ENCODE measurements around the gene BACE1. TPM values are rescaled to one million over a fixed set of nuclear protein-coding genes. Genes with fewer than 3 reads are reported as not detected.

Gene BACE1
- total and polyA plus RNA-seq, 2 donors (not counting 3 experiments of a cell fraction or from before 2014, with no cell fraction given), result 28.8 to 29.6 TPM

DNA sequence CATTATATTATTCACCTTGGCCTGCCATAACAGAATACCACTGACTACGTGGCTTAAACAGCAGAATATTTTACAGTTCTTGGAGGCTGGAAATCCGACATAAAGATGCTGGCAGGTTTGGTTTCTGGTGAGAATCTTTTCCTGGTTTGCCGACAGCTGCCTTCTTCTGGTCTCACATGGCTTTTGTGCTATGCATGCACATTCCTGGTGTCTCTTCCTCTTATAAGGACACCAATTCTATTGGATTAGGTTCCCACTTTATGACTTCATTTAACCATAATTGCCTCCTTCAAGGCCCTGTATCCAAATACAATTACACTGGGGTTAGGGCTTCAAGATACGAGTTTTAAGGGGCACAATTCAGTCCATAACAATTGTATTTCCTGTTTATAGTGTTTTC lies 66.5 kb downstream of the BACE1 start:
- BruUV-seq (replicated peaks), result no TSS peak
- Histone ChIP-seq H3K27me3 (ENCODE audit: control insufficient read depth in 2 of 2, insufficient read depth in 2 of 2, low read length in 2 of 2) (no peaks in the 10 kb centered on the region), H4K20me1 (replicated peaks; ENCODE audit: control insufficient read depth, extremely low read depth, insufficient read depth, low read length) (no peaks in the 10 kb centered on the region), H2AFZ (ENCODE audit: low read depth, low read length) (no peak overlapping the region), H3K4me1 (ENCODE audit: control insufficient read depth, extremely low read depth, insufficient read depth, low read length) (no peaks in the 10 kb centered on the region), H3K9ac (replicated peaks; ENCODE audit: extremely low read depth, insufficient read depth, low read length) (no peak overlapping the region), H3K4me2 (ENCODE audit: insufficient read depth, low read length) (no peak overlapping the region), H3K36me3 (ENCODE audit: control insufficient read depth in 2 of 2, extremely low read depth in 1 of 2, insufficient read depth in 2 of 2, low read length in 2 of 2) (peaks cover 5 to 7% of the 10 kb centered on the region in 2 experiments), H3K9me1 (replicated peaks; ENCODE audit: control insufficient read depth, extremely low read depth, insufficient read depth, low read length) (no peaks in the 10 kb centered on the region), H3K4me3 (replicated peaks in 1 of 3; ENCODE audit: insufficient read depth in 1 of 3, low read depth in 1 of 3, low read length in 3 of 3) (no peak overlapping the region), H3K9me3 (replicated peaks; ENCODE audit: control insufficient read depth, insufficient read depth, low read length) (no peaks in the 10 kb centered on the region), H3K79me2 (ENCODE audit: control insufficient read depth, insufficient read depth, low read length) (no peaks in the 10 kb centered on the region), H3K27ac (ENCODE audit: insufficient read depth, low read depth, low read length) (no peak overlapping the region)
- ChIA-PET POLR2A (no interaction called here), CTCF (no interaction called here)
- no peak for DNase-seq (ENCODE audit: low read depth, low spot score)
- intact Hi-C loops (cut with micrococcal nuclease) (no loop called here), dilution Hi-C loops (cut with MboI; ENCODE audit: extremely low pct_ligation_motif_present, low sequenced_read_pairs) (no loop called here)
- FAIRE-seq, result no peak
- TF ChIP-seq FOS (IDR thresholded peaks at IDR 0.05; ENCODE audit: borderline replicate concordance, insufficient read depth, low read length) (no peak), MYC (IDR thresholded peaks at IDR 0.05; ENCODE audit: low read depth, low read length) (no peak), GATA2 (IDR thresholded peaks at IDR 0.05; ENCODE audit: insufficient read depth, insufficient read length, low read depth, low read length) (no peak), JUN (IDR thresholded peaks at IDR 0.05; ENCODE audit: borderline replicate concordance, insufficient read depth, insufficient read length, low read depth) (no peak), POLR2AphosphoS5 (IDR thresholded peaks at IDR 0.05; ENCODE audit: insufficient read depth, low read depth, low read length) (no peak), POLR2A (IDR thresholded peaks at IDR 0.05; ENCODE audit: low read depth, low read length) (no peak), EZH2 (IDR thresholded peaks at IDR 0.05; ENCODE audit: borderline replicate concordance, low read depth, low read length, severe bottlenecking) (no peak)
- TF ChIP-seq, protein P1, sequence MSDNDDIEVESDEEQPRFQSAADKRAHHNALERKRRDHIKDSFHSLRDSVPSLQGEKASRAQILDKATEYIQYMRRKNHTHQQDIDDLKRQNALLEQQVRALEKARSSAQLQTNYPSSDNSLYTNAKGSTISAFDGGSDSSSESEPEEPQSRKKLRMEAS (IDR thresholded peaks at IDR 0.05; ENCODE audit: insufficient read depth, insufficient read length), result no peak
- TF ChIP-seq, protein P2, sequence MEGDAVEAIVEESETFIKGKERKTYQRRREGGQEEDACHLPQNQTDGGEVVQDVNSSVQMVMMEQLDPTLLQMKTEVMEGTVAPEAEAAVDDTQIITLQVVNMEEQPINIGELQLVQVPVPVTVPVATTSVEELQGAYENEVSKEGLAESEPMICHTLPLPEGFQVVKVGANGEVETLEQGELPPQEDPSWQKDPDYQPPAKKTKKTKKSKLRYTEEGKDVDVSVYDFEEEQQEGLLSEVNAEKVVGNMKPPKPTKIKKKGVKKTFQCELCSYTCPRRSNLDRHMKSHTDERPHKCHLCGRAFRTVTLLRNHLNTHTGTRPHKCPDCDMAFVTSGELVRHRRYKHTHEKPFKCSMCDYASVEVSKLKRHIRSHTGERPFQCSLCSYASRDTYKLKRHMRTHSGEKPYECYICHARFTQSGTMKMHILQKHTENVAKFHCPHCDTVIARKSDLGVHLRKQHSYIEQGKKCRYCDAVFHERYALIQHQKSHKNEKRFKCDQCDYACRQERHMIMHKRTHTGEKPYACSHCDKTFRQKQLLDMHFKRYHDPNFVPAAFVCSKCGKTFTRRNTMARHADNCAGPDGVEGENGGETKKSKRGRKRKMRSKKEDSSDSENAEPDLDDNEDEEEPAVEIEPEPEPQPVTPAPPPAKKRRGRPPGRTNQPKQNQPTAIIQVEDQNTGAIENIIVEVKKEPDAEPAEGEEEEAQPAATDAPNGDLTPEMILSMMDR (IDR thresholded peaks at IDR 0.05; ENCODE audit: extremely low read depth in 1 of 2, insufficient read depth in 1 of 2, low read depth in 1 of 2, low read length in 2 of 2), result no peak

Measured in endothelial cell of umbilical vein (primary cell).